Activated naive CD4-positive, alpha-beta T cell treated with anti-CD3 and anti-CD28 coated beads, Interleukin-2, amount 50 U/mL, for 24 hours (primary cell): Measurements from ENCODE around the gene PARP16.
A peak's percentile ranks its signal among the peaks of the same experiment; 100 is the strongest.

Source experiments
- H3K27ac Mint-ChIP-seq: one replicate; pipeline ENCODE4 v1.8.0; 2021; ENCODE audit warnings: mild to moderate bottlenecking, mixed read lengths
- H3K27me3 Mint-ChIP-seq: one replicate; pipeline ENCODE4 v1.8.0; 2021; ENCODE audit warnings: mixed read lengths
- H3K36me3 Mint-ChIP-seq: one replicate; pipeline ENCODE4 v1.8.0; 2021; ENCODE audit warnings: mixed read lengths
- H3K4me1 Mint-ChIP-seq: one replicate; pipeline ENCODE4 v1.8.0; 2021; ENCODE audit warnings: mixed read lengths
- H3K4me3 Mint-ChIP-seq: one replicate; pipeline ENCODE4 v1.8.0; 2021; ENCODE audit warnings: mild to moderate bottlenecking, mixed read lengths
- H3K9me3 Mint-ChIP-seq: one replicate; pipeline ENCODE4 v1.8.0; 2021; ENCODE audit warnings: mixed read lengths

PARP16 gene

DNA sequence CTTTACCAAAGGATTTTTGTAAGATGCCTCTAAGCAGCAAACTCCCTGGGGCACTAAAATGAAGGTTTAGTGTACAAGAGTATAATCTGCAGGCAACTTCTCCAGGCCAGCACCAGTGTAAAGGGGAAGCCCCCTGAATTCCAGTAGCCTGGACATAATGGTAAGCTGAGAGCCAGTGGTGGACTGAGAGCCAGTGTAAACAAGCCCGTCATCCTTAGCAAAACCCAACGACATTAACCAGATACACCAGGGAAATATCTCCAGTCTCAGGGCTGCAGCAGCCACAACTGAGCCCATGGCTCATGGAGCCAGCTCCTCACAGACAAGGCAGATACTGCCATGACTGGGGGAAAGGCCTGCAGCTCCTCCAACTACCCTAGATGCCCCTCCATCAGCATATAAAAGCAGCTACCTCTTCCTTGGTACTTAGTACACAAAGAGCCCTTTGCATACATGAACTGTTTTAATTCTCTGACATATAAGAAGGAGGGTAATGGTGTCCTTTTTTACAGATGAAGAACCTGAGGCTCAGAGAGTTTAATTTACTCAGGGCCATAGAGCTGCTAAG is 21.7 kb downstream of the PARP16 start:
- Mint-ChIP-seq H3K9me3 (no peaks in the 10 kb centered on the region), H3K36me3 (peaks cover 12% of the 10 kb centered on the region), H3K27ac (no peak overlapping the region), H3K4me1 (no peaks in the 10 kb centered on the region), H3K27me3 (no peaks in the 10 kb centered on the region), H3K4me3 (no peak overlapping the region)

DNA sequence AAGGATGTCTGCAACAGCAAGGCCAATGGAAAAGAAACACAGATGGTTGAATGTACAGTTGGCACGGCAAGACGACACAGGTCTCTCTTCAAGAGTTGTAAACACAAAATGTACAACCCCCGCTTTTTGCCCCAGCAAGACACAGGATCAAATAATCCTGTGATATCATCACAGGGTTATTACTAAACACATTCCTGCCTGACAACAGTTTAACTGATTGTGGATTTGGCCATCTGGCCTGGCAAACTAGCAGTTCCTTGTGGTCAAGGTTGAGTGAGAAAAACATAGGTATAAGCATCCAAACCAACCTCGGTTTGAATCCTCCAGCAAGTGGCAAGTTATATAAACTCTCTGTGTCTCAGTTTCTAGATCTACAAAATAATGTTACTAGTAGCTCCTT is 23.4 kb downstream of the PARP16 start:
- no peak overlapping the region for H3K4me3 Mint-ChIP-seq

GRCh38 chr15:65260968-65261367 is 25.7 kb downstream of the PARP16 start:
- Mint-ChIP-seq H3K27ac (peak overlapping the region; percentile 47), H3K4me3 (no peak overlapping the region), H3K36me3 (peaks cover 16% of the 10 kb centered on the region), H3K9me3 (no peaks in the 10 kb centered on the region), H3K4me1 (no peaks in the 10 kb centered on the region), H3K27me3 (no peaks in the 10 kb centered on the region)

More for the DNA sequence above, 23.4 kb downstream of the PARP16 start:
- H3K4me1 Mint-ChIP-seq: no peaks in the 10 kb centered on the region
- H3K36me3 Mint-ChIP-seq: peaks cover 13% of the 10 kb centered on the region
- H3K27me3 Mint-ChIP-seq: no peaks in the 10 kb centered on the region
- no peaks in the 10 kb centered on the region for H3K9me3 Mint-ChIP-seq
- H3K27ac Mint-ChIP-seq: no peak overlapping the region

DNA sequence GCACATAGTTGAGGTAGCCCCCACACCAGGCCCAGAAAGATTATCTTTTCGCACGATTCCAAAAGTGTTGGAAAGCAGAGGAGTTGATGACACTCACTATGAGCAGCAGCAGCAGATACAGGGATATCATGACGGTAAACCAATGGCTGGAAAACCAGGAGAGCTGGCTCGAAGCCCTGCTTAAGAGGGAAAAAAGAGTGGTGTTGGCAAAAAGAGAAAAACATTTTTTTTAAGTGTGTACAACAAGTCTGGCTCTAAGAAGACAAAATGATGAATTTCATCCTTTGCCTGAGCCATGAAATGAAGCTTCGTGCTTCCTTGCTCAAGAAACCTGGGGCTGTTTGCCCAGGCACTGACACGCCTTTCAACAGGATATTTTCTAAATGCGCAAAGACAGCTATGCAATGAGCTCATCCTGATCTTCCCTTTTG is 27.3 kb downstream of the PARP16 start:
- Mint-ChIP-seq H3K9me3 (no peaks in the 10 kb centered on the region), H3K27me3 (no peaks in the 10 kb centered on the region), H3K4me3 (no peak overlapping the region), H3K27ac (no peak overlapping the region), H3K36me3 (peaks cover 20% of the 10 kb centered on the region), H3K4me1 (no peaks in the 10 kb centered on the region)

DNA sequence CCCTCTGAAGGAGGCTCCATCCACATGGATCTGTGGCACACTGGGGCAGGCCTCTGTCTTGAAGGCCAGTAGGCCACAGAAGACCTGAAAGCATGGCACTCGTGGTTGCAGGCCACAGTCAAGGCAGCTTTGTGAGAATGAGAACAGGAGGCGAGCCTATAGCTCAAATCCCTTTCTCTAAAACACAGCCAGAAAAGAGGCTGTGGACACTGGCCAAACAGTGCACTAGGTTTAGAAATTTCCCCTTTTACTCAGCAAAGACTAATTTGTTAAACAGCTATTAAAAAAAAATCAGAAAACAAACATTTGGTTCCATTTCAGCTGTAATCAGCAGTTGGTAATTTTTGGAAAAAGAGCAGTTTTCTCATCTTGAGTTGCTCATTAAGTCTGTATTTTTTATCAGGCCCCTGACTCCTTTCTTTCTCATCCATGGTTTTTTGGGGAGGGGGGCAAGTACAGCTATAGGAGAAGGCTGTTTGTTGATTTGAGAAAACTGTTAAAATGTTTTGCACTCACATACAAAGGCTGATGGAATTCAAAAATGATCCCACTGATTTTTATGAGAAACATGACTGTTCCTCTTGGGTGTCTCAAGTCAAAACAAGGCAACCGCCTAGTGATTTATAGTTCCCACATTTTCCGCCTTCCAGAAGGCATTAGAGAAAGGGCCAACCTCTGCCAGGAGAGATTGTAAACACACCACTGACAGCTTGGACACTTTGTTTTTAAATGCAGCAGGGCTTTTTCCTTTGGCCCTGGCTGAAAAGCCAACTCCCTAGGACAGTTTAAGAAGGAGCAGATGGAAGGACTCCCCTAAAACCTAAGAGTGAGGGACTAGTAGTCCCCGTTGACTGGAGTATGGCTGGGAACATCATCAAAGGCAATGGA is 28.1 kb downstream of the PARP16 start:
- H3K36me3 Mint-ChIP-seq: peaks cover 20% of the 10 kb centered on the region
- H3K27ac Mint-ChIP-seq: no peak overlapping the region
- H3K9me3 Mint-ChIP-seq: no peaks in the 10 kb centered on the region
- H3K4me1 Mint-ChIP-seq: no peaks in the 10 kb centered on the region
- H3K27me3 Mint-ChIP-seq: no peaks in the 10 kb centered on the region
- no peak overlapping the region for H3K4me3 Mint-ChIP-seq

- Mint-ChIP-seq H3K9me3 (no peaks in the 10 kb centered on the region), H3K4me1 (peaks cover under 1% of the 10 kb centered on the region), H3K27ac (peak overlapping the region; percentile 53), H3K4me3 (no peak overlapping the region), H3K27me3 (no peaks in the 10 kb centered on the region), H3K36me3 (peaks cover 15% of the 10 kb centered on the region)
These were observed 31.1 kb downstream of the PARP16 start for GRCh38 chr15:65255486-65256140.

- Mint-ChIP-seq H3K27ac (no peak overlapping the region), H3K36me3 (peaks cover 12% of the 10 kb centered on the region), H3K9me3 (no peaks in the 10 kb centered on the region), H3K27me3 (no peaks in the 10 kb centered on the region), H3K4me3 (no peak overlapping the region), H3K4me1 (peaks cover 9% of the 10 kb centered on the region)
These were observed 31.9 kb downstream of the PARP16 start for GRCh38 chr15:65254758-65255157.

DNA sequence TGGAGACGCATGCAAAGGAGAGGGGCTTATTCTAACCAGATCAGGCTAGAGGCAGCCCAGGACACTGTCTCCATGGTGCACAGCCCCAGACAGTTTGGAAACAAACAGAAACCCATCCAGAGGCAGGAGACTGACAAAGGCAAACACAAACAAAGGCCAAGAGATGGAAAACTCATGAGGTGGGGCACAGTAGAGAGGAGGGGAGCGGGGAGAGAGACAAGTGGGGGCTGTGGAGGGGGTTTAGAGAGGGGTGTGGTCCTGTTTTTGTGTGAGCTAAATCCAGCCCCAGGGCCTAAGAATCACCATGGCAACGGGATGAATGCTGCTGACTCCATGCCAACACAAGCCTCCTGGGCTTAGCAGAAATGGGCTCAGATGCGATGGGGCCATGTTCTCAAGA is 32.3 kb downstream of the PARP16 start:
- peaks cover 11% of the 10 kb centered on the region for H3K36me3 Mint-ChIP-seq
- no peak overlapping the region for H3K4me3 Mint-ChIP-seq
- H3K4me1 Mint-ChIP-seq: peaks cover 13% of the 10 kb centered on the region
- no peak overlapping the region for H3K27ac Mint-ChIP-seq
- H3K27me3 Mint-ChIP-seq: no peaks in the 10 kb centered on the region
- H3K9me3 Mint-ChIP-seq: no peaks in the 10 kb centered on the region

DNA sequence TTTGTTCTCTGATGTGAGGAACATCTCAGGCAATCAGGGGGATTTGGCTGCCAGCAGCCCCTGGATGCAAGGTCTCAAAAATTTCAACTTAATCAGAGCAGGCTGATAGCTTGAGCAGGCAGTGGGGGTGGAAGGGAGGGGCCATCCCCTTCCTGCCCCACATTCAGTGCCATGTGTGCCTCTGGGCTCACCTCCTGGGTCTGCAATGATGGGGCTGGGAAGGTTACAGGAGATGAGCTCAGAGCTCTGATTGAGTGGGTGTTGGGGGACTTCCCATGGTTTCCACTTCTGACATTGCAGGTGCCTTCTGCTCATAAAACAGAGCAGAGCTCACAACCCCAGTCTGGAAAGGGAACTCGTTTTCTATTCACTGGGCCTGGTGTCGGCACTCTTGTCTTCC is 37.0 kb downstream of the PARP16 start:
- H3K27ac Mint-ChIP-seq: peak overlapping the region; percentile 12
- peaks cover 15% of the 10 kb centered on the region for H3K4me1 Mint-ChIP-seq
- H3K4me3 Mint-ChIP-seq: peak overlapping the region; percentile 33
- no peaks in the 10 kb centered on the region for H3K27me3 Mint-ChIP-seq
- H3K9me3 Mint-ChIP-seq: no peaks in the 10 kb centered on the region
- peaks cover 6% of the 10 kb centered on the region for H3K36me3 Mint-ChIP-seq

GRCh38 chr15:65248511-65249255 is 38.0 kb downstream of the PARP16 start:
- no peaks in the 10 kb centered on the region for H3K27me3 Mint-ChIP-seq

GRCh38 chr15:65246939-65247338 is 39.7 kb downstream of the PARP16 start:
- Mint-ChIP-seq H3K36me3 (peaks cover 5% of the 10 kb centered on the region), H3K9me3 (no peaks in the 10 kb centered on the region), H3K4me3 (no peak overlapping the region), H3K27ac (no peak overlapping the region), H3K4me1 (peaks cover 15% of the 10 kb centered on the region), H3K27me3 (no peaks in the 10 kb centered on the region)

More at GRCh38 chr15:65248511-65249255, 38.0 kb downstream of the PARP16 start:
- no peak overlapping the region for H3K4me3 Mint-ChIP-seq
- H3K36me3 Mint-ChIP-seq: peaks cover 5% of the 10 kb centered on the region
- H3K27ac Mint-ChIP-seq: no peak overlapping the region
- peaks cover 15% of the 10 kb centered on the region for H3K4me1 Mint-ChIP-seq
- H3K9me3 Mint-ChIP-seq: no peaks in the 10 kb centered on the region

- Mint-ChIP-seq H3K9me3 (no peaks in the 10 kb centered on the region), H3K27ac (no peak overlapping the region), H3K4me1 (peaks cover 15% of the 10 kb centered on the region), H3K36me3 (peaks cover 7% of the 10 kb centered on the region), H3K4me3 (no peak overlapping the region), H3K27me3 (no peaks in the 10 kb centered on the region)
These were observed 40.5 kb downstream of the PARP16 start for GRCh38 chr15:65246026-65246714.

DNA sequence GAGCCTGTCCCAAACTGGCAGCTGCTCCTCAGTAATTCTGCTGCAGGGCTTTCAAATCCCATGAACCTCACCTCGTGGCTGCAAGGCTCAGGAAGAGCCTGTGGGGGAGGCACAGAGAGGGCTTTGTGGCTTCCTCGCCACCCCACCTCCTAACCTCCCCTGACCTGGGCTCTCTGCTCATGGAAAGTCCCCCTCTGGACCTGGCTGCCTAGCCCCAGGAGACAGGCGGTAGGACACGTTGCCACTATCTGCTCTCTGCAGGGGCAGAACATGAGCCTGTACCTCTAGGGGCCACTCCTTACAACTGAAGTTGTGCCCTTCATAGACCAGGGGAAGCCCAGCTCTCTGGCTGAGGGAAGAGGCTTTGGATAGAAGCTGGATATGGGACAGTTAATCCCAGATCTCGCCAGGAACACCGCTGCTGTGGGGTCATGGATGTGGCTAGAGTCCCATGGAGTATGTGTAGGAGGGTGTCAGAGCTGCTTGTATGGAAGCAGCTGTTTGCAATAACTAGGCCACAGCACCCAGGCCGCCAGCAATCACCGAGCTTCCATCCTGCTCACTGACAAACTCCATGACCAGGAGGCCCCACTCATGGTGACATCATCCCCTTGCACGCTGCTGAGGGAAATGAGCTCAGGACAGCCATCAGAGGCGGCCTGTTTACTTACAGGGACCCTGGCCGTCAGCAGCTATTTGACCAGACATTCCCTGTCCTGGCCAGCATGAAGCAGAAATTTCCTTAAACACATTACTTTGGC is 41.4 kb downstream of the PARP16 start:
- H3K9me3 Mint-ChIP-seq: no peaks in the 10 kb centered on the region
- no peak overlapping the region for H3K4me3 Mint-ChIP-seq
- H3K27me3 Mint-ChIP-seq: no peaks in the 10 kb centered on the region
- H3K36me3 Mint-ChIP-seq: peaks cover 7% of the 10 kb centered on the region
- peaks cover 11% of the 10 kb centered on the region for H3K4me1 Mint-ChIP-seq
- H3K27ac Mint-ChIP-seq: no peak overlapping the region

DNA sequence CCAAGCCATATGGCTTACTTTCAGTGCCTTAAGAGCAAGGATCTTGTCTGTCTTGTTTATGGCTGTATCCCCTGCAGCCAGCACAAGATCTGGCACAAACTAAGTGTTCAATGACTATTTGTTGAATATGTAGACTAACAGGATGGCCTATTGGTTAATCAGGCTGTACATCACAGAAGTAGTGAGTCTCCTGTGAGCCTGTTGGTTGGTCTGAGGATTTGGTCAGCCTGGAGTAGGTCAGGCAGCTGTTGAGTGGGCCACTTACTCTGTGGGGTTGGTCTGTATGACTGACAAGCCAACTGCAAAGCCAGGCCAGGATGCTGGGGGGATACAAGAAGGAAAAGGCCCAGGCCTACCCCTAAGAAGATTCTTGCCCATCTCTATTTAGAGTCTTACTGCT is 42.0 kb downstream of the PARP16 start:
- Mint-ChIP-seq H3K4me1 (peaks cover 6% of the 10 kb centered on the region), H3K27me3 (no peaks in the 10 kb centered on the region), H3K9me3 (no peaks in the 10 kb centered on the region), H3K27ac (no peak overlapping the region), H3K4me3 (no peak overlapping the region), H3K36me3 (peaks cover 7% of the 10 kb centered on the region)
